Trophoblast cell (in vitro differentiated cells and primary cell): Measurements from ENCODE around the gene NHLRC4.

Experiments used
- DNase-seq, 2 donors: peaks; one replicate each; pipeline ENCODE4 v3.0.0-alpha.2; 2016
- H2AFZ ChIP-seq: 2 replicates; pipeline ENCODE4 v1.6.1; 2013; ENCODE audit warnings: low read length, moderate library complexity, mild to moderate bottlenecking; ENCODE audit not compliant: insufficient read depth, poor library complexity
- H2AK5ac ChIP-seq: 2 replicates; pipeline ENCODE4 v1.6.1; 2013; ENCODE audit warnings: mild to moderate bottlenecking, low read length
- H2BK120ac ChIP-seq: 2 replicates; pipeline ENCODE4 v1.6.1; 2013; ENCODE audit warnings: low read length, mild to moderate bottlenecking, moderate library complexity; ENCODE audit not compliant: insufficient read depth, poor library complexity
- H2BK12ac ChIP-seq: 2 replicates; pipeline ENCODE4 v1.6.1; 2013; ENCODE audit warnings: mild to moderate bottlenecking, low read length, moderate library complexity
- H2BK5ac ChIP-seq: 2 replicates; pipeline ENCODE4 v1.6.1; 2013; ENCODE audit warnings: low read length, low read depth, moderate library complexity, mild to moderate bottlenecking; ENCODE audit not compliant: poor library complexity
- H3K14ac ChIP-seq: 2 replicates; pipeline ENCODE4 v1.6.1; 2013; ENCODE audit warnings: mild to moderate bottlenecking, low read length
- H3K18ac ChIP-seq: 2 replicates; pipeline ENCODE4 v1.6.1; 2013; ENCODE audit warnings: mild to moderate bottlenecking, low read length
- H3K23ac ChIP-seq: 2 replicates; pipeline ENCODE4 v1.6.1; 2013; ENCODE audit warnings: low read length
- H3K27ac ChIP-seq: 2 replicates; pipeline ENCODE4 v1.5.1; 2013; ENCODE audit warnings: low read depth, mild to moderate bottlenecking, inconsistent platforms, low read length, moderate library complexity
- H3K27me3 ChIP-seq: 2 replicates; pipeline ENCODE4 v1.6.1; 2013; ENCODE audit warnings: inconsistent platforms, mild to moderate bottlenecking, low read length, moderate library complexity; ENCODE audit not compliant: insufficient read depth
- H3K36me3 ChIP-seq, 2 experiments: 1 replicate in 1 of 2; 2 replicates in 1 of 2; pipeline ENCODE4 v1.6.1; 2013; ENCODE audit warnings: low read length in 2 of 2, mild to moderate bottlenecking in 2 of 2, moderate library complexity in 1 of 2; ENCODE audit not compliant: insufficient read depth in 2 of 2, control insufficient read depth in 1 of 2
- H3K4ac ChIP-seq: 2 replicates; pipeline ENCODE4 v1.6.1; 2013; ENCODE audit warnings: low read depth, mild to moderate bottlenecking, low read length, moderate library complexity
- H3K4me1 ChIP-seq, 2 experiments: 1 replicate in 1 of 2; 2 replicates in 1 of 2; pipeline ENCODE4 v1.6.1; 2013; ENCODE audit warnings: low read length in 2 of 2, mild to moderate bottlenecking in 2 of 2, moderate library complexity in 1 of 2; ENCODE audit not compliant: insufficient read depth in 2 of 2, control insufficient read depth in 1 of 2
- H3K4me2 ChIP-seq: 2 replicates; pipeline ENCODE4 v1.6.1; 2013; ENCODE audit warnings: inconsistent platforms, mild to moderate bottlenecking, low read length, moderate library complexity
- H3K4me3 ChIP-seq: 2 replicates; pipeline ENCODE4 v1.5.1; 2013; ENCODE audit warnings: mild to moderate bottlenecking, low read depth, low read length, inconsistent platforms
- H3K79me1 ChIP-seq: one replicate; pipeline ENCODE4 v1.6.1; 2013; ENCODE audit warnings: low read length
- H3K79me2 ChIP-seq: 2 replicates; pipeline ENCODE4 v1.6.1; 2013; ENCODE audit warnings: low read length, mild to moderate bottlenecking; ENCODE audit not compliant: control insufficient read depth, insufficient read depth, poor library complexity
- H3K9ac ChIP-seq: 2 replicates; pipeline ENCODE4 v1.6.1; 2013; ENCODE audit warnings: mild to moderate bottlenecking, low read length
- H3K9me3 ChIP-seq: 2 replicates; pipeline ENCODE4 v1.6.1; 2013; ENCODE audit warnings: low read depth, mild to moderate bottlenecking, control low read depth, inconsistent platforms, low read length; ENCODE audit not compliant: insufficient read depth
- H4K12ac ChIP-seq: 2 replicates; pipeline ENCODE4 v1.6.1; 2013; ENCODE audit warnings: low read depth, mild to moderate bottlenecking, low read length, moderate library complexity
- H4K8ac ChIP-seq: 2 replicates; pipeline ENCODE4 v1.6.1; 2013; ENCODE audit warnings: low read depth, mild to moderate bottlenecking, low read length, moderate library complexity
- H4K91ac ChIP-seq: one replicate; pipeline ENCODE4 v1.6.1; 2013; ENCODE audit warnings: low read depth, mild to moderate bottlenecking, low read length, moderate library complexity
- WGBS: extraction: QIAGEN DNeasy Blood & Tissue Kit; methylation state at CpG from one replicate; pipeline ENCODE4 v1.1.7; 2013; ENCODE audit warnings: missing lambda C conversion rate; ENCODE audit not compliant: insufficient read length, insufficient coverage; ENCODE audit errors: extremely low coverage; 5-methylcytosine and 5-hydroxymethylcytosine counted together

The NHLRC4 gene

DNA sequence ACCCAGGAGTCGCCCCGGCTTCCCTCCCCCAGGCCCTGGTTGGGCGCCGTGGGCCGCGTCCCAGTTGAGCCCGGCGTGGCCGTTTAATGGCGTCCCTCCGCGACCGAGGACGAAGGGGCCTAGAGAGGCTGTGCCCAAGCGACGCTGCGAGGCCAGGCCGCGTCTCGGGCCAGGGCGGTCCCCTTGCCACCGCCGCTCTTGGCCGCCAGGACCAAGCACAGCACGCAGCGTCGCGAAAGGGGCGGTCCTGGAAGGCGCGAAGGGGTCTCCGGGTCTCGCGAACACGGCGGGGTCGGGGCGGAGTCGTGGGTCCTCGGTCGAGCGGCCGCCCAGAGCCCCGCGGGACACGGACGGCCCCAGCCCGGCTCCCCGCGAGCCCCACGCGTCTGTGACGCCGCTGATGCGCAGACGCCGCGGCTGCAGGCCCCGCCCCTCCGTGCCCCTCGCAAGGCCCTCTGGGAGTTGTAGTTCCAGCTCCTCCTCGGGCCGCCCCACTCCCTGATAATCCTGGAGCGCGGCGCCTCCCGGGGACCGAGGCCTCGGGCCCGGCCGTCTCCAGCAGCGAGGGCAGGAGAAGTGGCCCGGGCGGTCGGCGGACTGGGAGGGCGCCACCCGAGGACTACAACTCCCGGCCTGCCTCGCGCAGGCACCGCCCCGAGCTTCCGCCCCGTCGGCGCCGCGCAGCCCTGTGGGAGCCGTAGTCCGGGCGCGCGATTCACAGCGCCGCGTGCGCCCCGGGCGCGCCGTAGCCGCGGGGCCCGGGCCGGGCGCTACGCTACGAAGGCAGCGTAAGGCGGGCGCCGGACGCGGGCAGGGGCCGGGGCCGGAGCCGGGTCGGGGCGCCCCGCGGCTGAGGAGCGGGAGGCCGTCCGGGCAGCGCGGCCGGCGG lies 39.5 kb upstream of the NHLRC4 start, which contains the start of gene CAPN15:
CAPN15 (plus strand) TSS at position 698 of the 889 bp plus-strand sequence. CDS start 19,127 bp downstream, outside the sequence.
- Histone ChIP-seq H3K4me3 (peak within 1 kb of the TSS; percentile 89), H3K36me3 (peaks cover 4 to 8% of the 10 kb centered on the region in 2 experiments), H2AK5ac (peak within 1 kb of the TSS; percentile 51), H3K27me3 (no peaks in the 10 kb centered on the region), H3K23ac (no peak within 1 kb of the TSS), H3K14ac (peak within 1 kb of the TSS; percentile 90), H3K79me2 (peaks cover 23% of the 10 kb centered on the region), H4K91ac (peak within 1 kb of the TSS; percentile 95), H2AFZ (peak within 1 kb of the TSS; percentile 82), H3K27ac (peak within 1 kb of the TSS; percentile 88), H2BK5ac (peak within 1 kb of the TSS; percentile 99), H3K4ac (peak within 1 kb of the TSS; percentile 77), H3K79me1 (peaks cover 10% of the 10 kb centered on the region), H3K18ac (peak within 1 kb of the TSS; percentile 93), H4K8ac (peak within 1 kb of the TSS; percentile 80), H3K4me2 (peak within 1 kb of the TSS; percentile 72), H4K12ac (peak within 1 kb of the TSS; percentile 93), H2BK120ac (peak within 1 kb of the TSS; percentile 93), H2BK12ac (peak within 1 kb of the TSS; percentile 70), H3K4me1 (peaks cover 25 to 28% of the 10 kb centered on the region in 2 experiments), H3K9ac (peak within 1 kb of the TSS; percentile 86), H3K9me3 (no peaks in the 10 kb centered on the region)
- peak; percentile 65 to 84 for DNase-seq
- WGBS: no CpG with 5 or more reads among the region's 129 CpGs

DNA sequence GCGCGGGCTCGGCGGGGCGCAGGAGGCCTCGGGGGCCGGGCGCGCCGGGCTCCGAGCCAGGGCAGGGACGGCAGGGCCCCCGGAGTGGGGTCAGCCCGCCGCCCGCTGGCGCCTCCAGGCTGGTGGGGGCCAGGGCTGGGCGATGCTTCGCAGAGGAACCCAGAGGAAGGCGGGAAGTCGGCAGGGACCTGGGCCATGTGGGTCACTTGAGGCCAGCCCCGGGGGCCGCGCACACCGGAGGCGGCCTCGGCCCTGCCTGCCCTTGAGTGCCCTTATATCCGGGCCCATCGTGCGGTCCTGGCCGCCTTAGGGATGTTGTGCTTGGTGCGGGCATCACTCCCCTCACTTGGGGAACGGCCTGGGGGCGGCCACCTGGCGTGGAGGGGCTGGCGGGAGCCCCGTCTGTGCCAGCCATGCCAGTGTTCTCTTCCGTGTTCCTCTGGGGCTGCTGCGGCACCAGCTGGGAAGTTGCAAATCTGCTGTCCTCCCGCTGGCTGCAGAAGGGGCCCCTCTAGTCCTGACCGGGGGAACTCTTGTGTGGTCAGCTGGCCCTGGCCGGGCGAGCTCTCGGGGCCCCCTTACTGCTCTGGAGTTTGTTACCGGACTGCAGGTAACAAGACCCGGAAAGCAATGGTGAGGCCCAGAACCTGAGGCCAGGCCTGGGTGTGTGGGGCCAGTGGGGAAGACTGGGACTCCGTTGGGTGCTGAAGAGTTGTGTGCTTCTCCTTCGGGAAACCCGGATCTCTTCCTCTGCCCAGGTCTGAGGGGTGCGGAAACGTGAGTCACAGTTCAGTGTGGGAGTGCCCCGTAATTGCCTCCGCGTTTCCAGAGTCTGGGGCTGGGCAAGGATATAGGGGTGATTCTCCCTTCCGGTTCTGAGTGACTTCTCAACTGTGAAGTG lies 38.4 kb upstream of the NHLRC4 start:
- Histone ChIP-seq H4K8ac (peak overlapping the region; percentile 68), H3K23ac (no peak overlapping the region), H2BK5ac (no peak overlapping the region), H2BK120ac (no peak overlapping the region), H3K4ac (peak overlapping the region; percentile 3), H3K27ac (no peak overlapping the region), H3K79me2 (peaks cover 23% of the 10 kb centered on the region), H3K18ac (peak overlapping the region; percentile 9), H3K79me1 (peaks cover 10% of the 10 kb centered on the region), H3K4me1 (peaks cover 25 to 30% of the 10 kb centered on the region in 2 experiments), H3K4me3 (peak overlapping the region; percentile 76), H3K4me2 (peak overlapping the region; percentile 72), H2BK12ac (no peak overlapping the region), H3K9ac (peak overlapping the region; percentile 85), H4K91ac (peak overlapping the region; percentile 71), H3K9me3 (no peaks in the 10 kb centered on the region), H3K27me3 (no peaks in the 10 kb centered on the region), H3K14ac (peak overlapping the region; percentile 4), H3K36me3 (peaks cover 4 to 8% of the 10 kb centered on the region in 2 experiments), H4K12ac (peak overlapping the region; percentile 69), H2AFZ (peak overlapping the region; percentile 37), H2AK5ac (peak overlapping the region; percentile 0)
- DNase-seq: peak; percentile 38 to 54
- no CpG with 5 or more reads among the region's 55 CpGs for WGBS

DNA sequence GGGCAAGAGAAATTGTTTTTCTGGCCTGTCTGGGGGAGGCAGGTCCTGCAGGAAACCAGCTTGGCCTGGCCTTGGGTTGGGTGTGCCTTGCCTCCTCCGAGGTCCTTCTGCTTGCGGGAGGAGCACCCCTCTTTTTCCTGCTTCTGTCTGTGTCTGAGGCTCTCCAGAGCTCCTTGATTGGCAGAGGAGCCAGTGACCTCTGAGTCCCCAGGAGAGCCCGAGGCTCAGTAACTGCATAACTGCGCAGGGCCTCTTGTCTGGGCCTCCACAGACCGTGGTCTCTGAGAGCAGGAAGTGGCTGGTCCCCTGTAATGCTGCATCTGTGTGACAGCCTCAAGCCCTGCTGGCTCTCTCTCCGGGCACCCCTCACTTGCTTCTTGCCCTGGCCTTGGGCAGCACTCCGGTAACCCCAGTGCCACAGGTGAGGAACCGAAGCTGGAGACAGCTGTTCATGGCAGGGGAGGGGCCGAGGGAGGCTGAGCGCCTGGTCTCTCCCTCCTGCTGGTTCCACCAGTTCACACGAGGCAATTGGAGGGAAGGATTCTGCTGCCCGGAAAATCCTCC lies 37.7 kb upstream of the NHLRC4 start:
- Histone ChIP-seq H3K4me3 (no peak overlapping the region), H3K79me1 (peaks cover 10% of the 10 kb centered on the region), H4K12ac (no peak overlapping the region), H3K9me3 (no peaks in the 10 kb centered on the region), H2AFZ (no peak overlapping the region), H2BK120ac (no peak overlapping the region), H3K27ac (no peak overlapping the region), H3K14ac (no peak overlapping the region), H3K18ac (no peak overlapping the region), H4K8ac (no peak overlapping the region), H3K79me2 (peaks cover 28% of the 10 kb centered on the region), H2BK5ac (no peak overlapping the region), H4K91ac (no peak overlapping the region), H3K4me1 (peaks cover 27 to 32% of the 10 kb centered on the region in 2 experiments), H2AK5ac (no peak overlapping the region), H3K9ac (no peak overlapping the region), H3K23ac (no peak overlapping the region), H2BK12ac (no peak overlapping the region), H3K36me3 (peaks cover 4 to 8% of the 10 kb centered on the region in 2 experiments), H3K4ac (peak overlapping the region; percentile 3), H3K4me2 (peak overlapping the region; percentile 72), H3K27me3 (no peaks in the 10 kb centered on the region)
- no peak for DNase-seq
- WGBS: no CpG with 5 or more reads among the region's 12 CpGs
